Naive thymus-derived CD8-positive, alpha-beta T cell (primary cell): ENCODE measurements around the gene BSPRY. TPM values are rescaled to one million over a fixed set of nuclear protein-coding genes. Genes with fewer than 3 reads are reported as not detected.
A peak's percentile ranks its signal among the peaks of the same experiment; 100 is the strongest.
"Not testable (repeated sequence)": the region's sequence is repeated elsewhere in the genome, so short reads cannot be mapped to it uniquely, and the experiment has no call there.

ENCODE experiments used
- ATAC-seq, 2 donors: fragments of 150-1000 bp; cut with Tn5 transposase in 1 of 2; sonication (Bioruptor Pico), chemical (Tn5 transposase) in 1 of 2; 1 replicate in 1 of 2; 2 replicates in 1 of 2; pipeline ENCODE4 v1.10.0; 2021; ENCODE audit warnings: mild to moderate bottlenecking in 2 of 2, moderate library complexity in 2 of 2
- POLR2A ChIA-PET: fragments of 350-600 bp; sonication (Branson Sonifier 250); formaldehyde crosslinking; loops from one replicate; lab custom pipeline; 2021; ENCODE audit warnings: antibody characterized with exemption; lab: Charles Lee
- DNase-seq, 10 donors: peaks; one replicate each; pipeline versions ENCODE4 v3.0.0 to v3.0.0-alpha.2; 2020 to 2022
- H3K27ac Mint-ChIP-seq, 10 donors: one replicate each; pipeline ENCODE4 v1.8.0; 2020 to 2022; ENCODE audit warnings: mild to moderate bottlenecking in 10 of 10, mixed read lengths in 10 of 10, moderate library complexity in 4 of 10, inconsistent platforms in 1 of 10
- H3K27me3 Mint-ChIP-seq, 5 donors: one replicate each; pipeline ENCODE4 v1.8.0; 2021 to 2022; ENCODE audit warnings: mixed read lengths in 5 of 5
- H3K36me3 Mint-ChIP-seq, 3 donors: one replicate each; pipeline ENCODE4 v1.8.0; 2020 to 2022; ENCODE audit warnings: mixed read lengths in 3 of 3, mild to moderate bottlenecking in 2 of 3, inconsistent platforms in 1 of 3
- H3K4me1 Mint-ChIP-seq, 4 donors: one replicate each; pipeline ENCODE4 v1.8.0; 2021 to 2022; ENCODE audit warnings: mixed read lengths in 4 of 4
- H3K4me3 Mint-ChIP-seq, 10 donors: one replicate each; pipeline ENCODE4 v1.8.0; 2020 to 2022; ENCODE audit warnings: mild to moderate bottlenecking in 10 of 10, mixed read lengths in 10 of 10, moderate library complexity in 6 of 10, inconsistent platforms in 1 of 10
- H3K9me3 Mint-ChIP-seq, 9 donors: one replicate each; pipeline ENCODE4 v1.8.0; 2020 to 2022; ENCODE audit warnings: mixed read lengths in 9 of 9, mild to moderate bottlenecking in 3 of 9, inconsistent platforms in 1 of 9, moderate library complexity in 1 of 9
- polyA plus RNA-seq, 3 donors: library from polyadenylated mRNA; unstranded; fragments of 300-500 nt; fragmentation: Illumina TruSeq; gene quantifications; one replicate each; pipeline ENCODE4 v1.2.3, GENCODE V29; 2021
- total RNA-seq, 8 experiments: library from RNA in 2 of 8; stranded (reverse) in 2 of 8; gene quantifications; one replicate each; pipeline ENCODE4 v1.2.3 and lab custom pipeline; 2021 to 2026

Gene BSPRY
- total and polyA plus RNA-seq, 5 experiments from 2014 or later: 0.36 to 1.3 (median 0.86) TPM; not detected in 1

DNA sequence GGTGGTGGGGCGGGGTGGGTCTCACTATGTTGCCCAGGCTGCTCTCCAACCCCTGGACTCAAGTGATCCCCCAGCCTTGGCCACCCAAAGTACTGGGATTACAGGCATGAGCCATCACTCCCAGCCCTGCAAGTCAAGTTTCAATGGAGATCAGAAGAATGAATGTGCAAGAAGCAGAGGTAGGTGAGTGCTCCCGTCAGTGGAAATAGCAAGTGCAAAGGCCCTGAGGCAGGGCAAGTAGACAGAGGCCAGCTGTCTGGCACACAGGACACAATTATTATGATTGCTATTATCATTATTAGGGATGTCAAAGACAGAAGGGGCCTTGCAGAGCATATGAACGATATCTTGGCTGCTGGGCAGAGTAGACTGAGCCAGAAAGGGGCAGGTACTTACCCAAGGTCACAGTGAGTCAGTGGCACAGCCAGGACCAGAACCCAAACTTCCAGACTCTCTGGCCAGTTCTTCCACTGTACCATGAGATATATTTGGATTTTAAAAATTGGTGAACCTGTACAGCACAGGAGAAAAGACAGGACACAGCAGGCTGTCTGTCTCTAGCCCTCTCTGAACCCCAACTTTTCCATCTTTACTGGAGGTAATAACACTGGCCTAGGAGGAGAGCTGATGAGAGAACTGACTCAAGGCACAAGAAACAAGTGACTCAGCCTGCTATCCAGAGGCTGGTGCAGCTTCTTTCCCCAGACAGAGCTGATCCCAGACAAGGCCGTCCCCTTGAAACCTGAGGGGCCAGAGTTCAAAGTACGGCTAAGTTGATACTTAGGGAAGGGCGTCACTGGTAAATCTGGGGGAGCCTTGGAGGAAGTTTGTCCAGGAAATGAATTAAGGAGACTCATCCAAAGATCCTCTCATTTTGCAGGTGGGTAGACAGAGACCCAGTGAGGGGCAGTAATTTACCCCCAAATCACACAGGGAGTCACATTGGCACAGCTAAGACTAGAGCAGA is 26.0 kb downstream of the BSPRY start:
- H3K4me3 Mint-ChIP-seq: peak overlapping the region; percentile 77 to 96 (median 84)
- peak overlapping the region; percentile 29 to 94 (median 90) for H3K27ac Mint-ChIP-seq
- H3K36me3 Mint-ChIP-seq: peaks cover 0 to 15% (median 0%) of the 10 kb centered on the region in 3 donors
- H3K9me3 Mint-ChIP-seq: no peaks in the 10 kb centered on the region
- peaks cover 7 to 22% (median 13%) of the 10 kb centered on the region in 4 donors for H3K4me1 Mint-ChIP-seq
- no peaks in the 10 kb centered on the region for H3K27me3 Mint-ChIP-seq
- POLR2A ChIA-PET: interaction anchor here (0.6 to 1.6 kb wide), 7 partner anchors 8 to 100 kb away, joined by 3 to 7 read pairs (median 4); partner anchors contain the start of genes ALAD, C9orf43, POLE3 and WDR31
- DNase-seq (no peak), ATAC-seq (no peak)

DNA sequence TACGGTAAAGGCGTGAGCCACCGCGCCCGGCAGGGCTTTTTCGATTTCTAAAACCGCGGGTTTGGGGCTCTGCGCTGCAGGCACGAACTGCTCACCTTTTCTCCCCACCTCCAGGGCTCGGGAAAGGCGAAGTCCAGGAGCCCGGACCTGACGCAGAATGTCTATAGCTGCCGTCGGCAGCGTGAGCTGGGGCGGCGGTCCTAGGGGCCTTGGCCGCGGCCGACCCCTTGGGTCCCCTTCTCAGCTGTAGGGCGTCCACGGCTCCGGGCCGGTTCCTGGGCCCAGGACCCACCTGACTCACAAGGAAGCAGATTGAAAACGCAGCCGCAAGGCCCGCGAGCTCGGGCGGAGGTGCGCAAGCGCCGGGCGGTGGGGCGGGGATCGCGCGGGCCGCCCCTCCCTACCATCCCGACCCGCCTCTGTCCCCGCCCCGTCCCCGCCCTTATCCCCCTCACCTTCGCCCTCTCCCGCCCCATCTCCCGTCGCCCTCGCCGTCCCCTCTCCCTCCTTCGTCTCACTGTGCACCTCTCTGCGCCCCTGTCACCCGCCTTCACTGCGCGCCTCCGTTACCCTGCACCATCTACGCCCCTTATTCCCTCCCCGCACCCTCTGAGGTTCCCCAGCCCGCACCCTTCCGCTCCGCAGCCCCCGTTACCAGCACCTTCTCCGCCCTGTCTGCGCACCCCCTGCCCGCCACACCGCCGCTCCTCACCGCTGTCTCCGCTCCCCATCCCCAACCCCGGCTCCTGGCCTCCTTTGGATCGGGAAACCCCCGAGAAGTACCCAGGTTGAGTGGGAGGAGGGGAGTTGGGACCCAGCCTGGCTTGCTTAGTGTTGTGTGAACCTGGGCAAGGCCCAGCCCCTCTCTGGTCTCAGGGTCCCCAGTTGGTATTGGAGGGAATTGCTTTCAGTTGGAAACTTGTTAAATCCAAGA is 27.6 kb downstream of the BSPRY start, which contains the start of gene HDHD3:
Gene HDHD3 (minus strand): TSS at position 353 of the 934 bp plus-strand sequence. CDS start 2,632 bp downstream, outside the sequence.
- Mint-ChIP-seq H3K4me3 (peak within 1 kb of the TSS; percentile 83 to 96 (median 88)), H3K27ac (peak within 1 kb of the TSS; percentile 29 to 94 (median 90)), H3K4me1 (peaks cover 7 to 22% (median 13%) of the 10 kb centered on the region in 4 donors), H3K27me3 (no peaks in the 10 kb centered on the region), H3K36me3 (peaks cover 0 to 15% (median 0%) of the 10 kb centered on the region in 3 donors), H3K9me3 (no peaks in the 10 kb centered on the region)
- DNase-seq (peak; percentile 66 to 87 (median 80)), ATAC-seq (peak; percentile 87 to 88)
- POLR2A ChIA-PET: interaction anchor here (0.6 to 1.8 kb wide), 10 partner anchors 10 to 102 kb away, joined by 3 to 13 read pairs (median 4); partner anchors contain the start of genes ALAD, BSPRY, C9orf43 and POLE3

DNA sequence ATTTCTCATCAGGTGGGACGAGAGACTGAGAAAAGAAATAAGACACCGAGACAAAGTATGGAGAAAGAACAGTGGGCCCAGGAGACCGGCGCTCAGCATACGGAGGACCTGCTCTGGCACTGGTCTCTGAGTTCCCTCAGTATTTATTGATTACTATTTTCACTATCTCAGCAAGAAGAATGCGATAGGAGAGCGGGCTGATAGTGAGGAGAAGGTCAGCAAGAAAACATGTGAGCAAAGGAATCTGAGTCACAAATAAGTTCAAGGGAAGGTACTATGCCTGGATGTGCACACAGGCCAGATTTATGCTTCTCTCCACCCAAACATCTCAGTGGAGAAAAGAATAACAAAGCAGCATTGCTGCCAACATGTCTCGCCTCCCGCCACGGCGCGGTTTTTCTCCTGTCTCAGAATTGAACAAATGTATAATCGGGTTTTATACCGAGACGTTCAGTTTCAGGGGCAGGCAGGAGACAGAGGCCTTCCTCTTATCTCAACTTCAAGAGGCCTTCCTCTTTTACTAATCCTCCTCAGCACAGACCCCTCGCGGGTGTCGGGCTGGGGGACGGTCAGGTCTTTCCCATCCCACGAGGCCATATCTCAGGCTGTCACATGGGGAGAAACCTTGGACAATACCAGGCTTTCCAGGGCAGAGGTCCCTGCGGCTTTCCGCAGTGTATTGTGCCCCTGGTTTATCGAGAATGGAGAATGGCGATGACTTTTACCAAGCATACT is 29.9 kb downstream of the BSPRY start:
- H3K4me1 Mint-ChIP-seq: peaks cover 7 to 19% (median 10%) of the 10 kb centered on the region in 4 donors
- ATAC-seq, H3K9me3 Mint-ChIP-seq, H3K36me3 Mint-ChIP-seq, DNase-seq, H3K27me3 Mint-ChIP-seq, POLR2A ChIA-PET: not testable (repeated sequence)
- H3K4me3 Mint-ChIP-seq: peak overlapping the region in 3 of 10 donors; percentile 0 to 35 (median 20)
- peak overlapping the region in 5 of 10 donors; percentile 5 to 69 (median 16) for H3K27ac Mint-ChIP-seq

- H3K36me3 Mint-ChIP-seq, DNase-seq, H3K9me3 Mint-ChIP-seq, ATAC-seq, POLR2A ChIA-PET, H3K27me3 Mint-ChIP-seq, H3K4me3 Mint-ChIP-seq: not testable (repeated sequence)
- H3K27ac Mint-ChIP-seq: peak overlapping the region in 3 of 10 donors; percentile 4 to 42 (median 10)
- peaks cover 7 to 15% (median 9%) of the 10 kb centered on the region in 4 donors for H3K4me1 Mint-ChIP-seq
Measured at GRCh38 chr9:113379829-113380210, 30.5 kb downstream of the BSPRY start.

DNA sequence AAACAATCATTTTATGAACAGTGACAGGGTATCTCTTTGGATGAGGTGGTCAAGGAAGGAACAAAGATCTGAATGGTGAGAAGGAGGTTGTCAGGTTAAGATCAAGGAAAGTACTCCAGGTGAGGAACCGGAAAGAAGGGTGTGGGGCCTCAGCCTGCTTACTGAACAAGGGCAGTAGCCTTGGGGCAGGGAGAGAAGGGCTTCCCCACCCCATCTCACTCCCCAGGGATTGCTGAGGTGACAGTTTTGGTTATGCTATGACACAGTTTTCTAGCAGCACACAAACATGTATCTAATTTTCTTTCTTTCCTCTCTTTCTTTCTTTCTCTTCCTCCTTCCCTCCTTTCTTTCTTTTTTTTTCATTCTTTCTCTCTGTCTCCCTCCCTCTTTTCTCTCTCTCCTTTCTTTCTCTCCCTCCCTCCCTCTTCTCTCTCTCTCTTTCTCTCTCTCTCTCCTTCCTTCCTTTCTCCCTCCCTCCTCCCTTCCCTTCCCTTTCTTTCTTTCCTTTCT is 31.6 kb downstream of the BSPRY start:
- POLR2A ChIA-PET: no interaction called here
- no peak for DNase-seq
- Mint-ChIP-seq H3K27me3 (no peaks in the 10 kb centered on the region), H3K27ac (no peak overlapping the region), H3K4me3 (peak overlapping the region in 1 of 10 donors; percentile 36), H3K4me1 (peaks cover 0 to 5% (median 0%) of the 10 kb centered on the region in 4 donors), H3K36me3 (no peaks in the 10 kb centered on the region), H3K9me3 (no peaks in the 10 kb centered on the region)
- ATAC-seq: no peak

GRCh38 chr9:113381441-113381840 is 32.1 kb downstream of the BSPRY start:
- POLR2A ChIA-PET, DNase-seq, H3K27ac Mint-ChIP-seq, H3K9me3 Mint-ChIP-seq, ATAC-seq, H3K27me3 Mint-ChIP-seq, H3K36me3 Mint-ChIP-seq, H3K4me1 Mint-ChIP-seq, H3K4me3 Mint-ChIP-seq: not testable (repeated sequence)

- no peak overlapping the region for H3K27ac Mint-ChIP-seq
- ATAC-seq (no peak), DNase-seq (no peak)
- H3K27me3 Mint-ChIP-seq: no peaks in the 10 kb centered on the region
- no peak overlapping the region for H3K4me3 Mint-ChIP-seq
- no peaks in the 10 kb centered on the region for H3K9me3 Mint-ChIP-seq
- H3K4me1 Mint-ChIP-seq: peaks cover 0 to 4% (median 0%) of the 10 kb centered on the region in 4 donors
- POLR2A ChIA-PET: no interaction called here
- H3K36me3 Mint-ChIP-seq: peaks cover 0 to under 1% (median 0%) of the 10 kb centered on the region in 3 donors
Measured at GRCh38 chr9:113381909-113382411, 32.6 kb downstream of the BSPRY start.

DNA sequence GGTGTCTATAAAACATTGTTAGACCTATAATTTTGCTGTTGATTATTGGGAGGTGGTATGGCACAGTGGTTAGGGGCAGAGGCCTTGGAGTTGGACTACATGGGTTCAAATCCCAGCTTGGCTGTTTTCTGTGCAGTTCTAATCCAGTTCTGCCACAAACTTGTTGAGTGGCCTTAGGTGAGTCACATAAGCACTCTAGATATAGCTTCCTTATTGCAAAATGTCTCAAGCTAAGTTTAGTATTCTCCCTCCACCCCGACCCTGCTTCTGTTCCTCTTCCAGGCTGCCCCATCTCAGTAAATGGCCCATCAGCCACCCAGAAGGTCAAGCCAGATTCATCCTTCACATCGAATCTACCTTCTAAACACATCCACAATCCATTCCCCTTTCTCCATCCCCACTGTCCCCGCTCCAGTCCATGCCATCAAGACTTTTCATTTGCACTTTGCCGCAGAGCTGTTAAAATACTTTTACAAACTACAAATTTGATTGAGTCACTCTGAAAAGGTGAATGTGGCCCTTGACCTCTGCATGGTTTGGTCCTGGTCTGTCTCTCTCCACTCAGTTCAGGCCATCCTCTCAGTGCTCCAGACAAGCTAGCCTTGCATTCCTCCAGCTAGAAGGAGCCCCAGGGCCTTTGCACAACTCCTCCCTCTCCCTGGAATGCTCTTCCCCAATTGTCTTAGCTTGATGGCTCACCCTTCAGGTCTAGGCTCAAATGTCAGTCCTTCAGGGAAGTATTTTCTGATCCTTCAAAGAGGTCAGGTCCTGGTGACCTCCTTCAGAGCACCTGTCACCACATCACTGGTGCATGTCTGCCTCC is 37.4 kb downstream of the BSPRY start:
- no peak for DNase-seq
- no peak overlapping the region for H3K4me3 Mint-ChIP-seq
- H3K27me3 Mint-ChIP-seq: no peaks in the 10 kb centered on the region
- H3K36me3 Mint-ChIP-seq: peaks cover 0 to 39% (median 19%) of the 10 kb centered on the region in 3 donors
- ATAC-seq: no peak
- no peaks in the 10 kb centered on the region for H3K9me3 Mint-ChIP-seq
- POLR2A ChIA-PET: interaction anchor here (1.5 kb wide), 1 partner anchor 10 kb away, joined by 7 read pairs; the partner anchor contains the start of gene HDHD3
- H3K4me1 Mint-ChIP-seq: no peaks in the 10 kb centered on the region
- H3K27ac Mint-ChIP-seq: peak overlapping the region in 3 of 10 donors; percentile 30 to 63 (median 44)

- Mint-ChIP-seq H3K9me3 (no peaks in the 10 kb centered on the region), H3K4me1 (no peaks in the 10 kb centered on the region), H3K36me3 (peaks cover 0 to 46% (median 21%) of the 10 kb centered on the region in 3 donors), H3K27ac (no peak overlapping the region), H3K4me3 (no peak overlapping the region), H3K27me3 (no peaks in the 10 kb centered on the region)
- no peak for DNase-seq
- POLR2A ChIA-PET: interaction anchor here (0.6 to 1.5 kb wide), 3 partner anchors 11 to 104 kb away, joined by 3 to 7 read pairs (median 6); partner anchors contain the start of gene HDHD3
- ATAC-seq: no peak
Measured at GRCh38 chr9:113387560-113388230, 38.4 kb downstream of the BSPRY start.

GRCh38 chr9:113388833-113389232 is 39.5 kb downstream of the BSPRY start:
- Mint-ChIP-seq H3K4me3 (no peak overlapping the region), H3K9me3 (no peaks in the 10 kb centered on the region), H3K27me3 (no peaks in the 10 kb centered on the region), H3K4me1 (no peaks in the 10 kb centered on the region), H3K27ac (no peak overlapping the region), H3K36me3 (peaks cover 0 to 57% (median 21%) of the 10 kb centered on the region in 3 donors)
- POLR2A ChIA-PET: interaction anchor here (0.5 kb wide), 1 partner anchor 13 kb away, joined by 4 read pairs; no protein-coding TSS in a partner anchor
- DNase-seq: no peak
- no peak for ATAC-seq
